CD4-positive, alpha-beta T cell treated with Interleukin-21 for 1 hour (primary cell): ENCODE data around the gene PSME3.
A peak's percentile ranks its signal among the peaks of the same experiment; 100 is the strongest.

Experiments used
- DNase-seq: peaks from one replicate; pipeline ENCODE4 v3.0.0-alpha.2; 2020

PSME3 gene

GRCh38 chr17:42832934-42833766 lies at the start of gene PSME3:
Gene PSME3, plus strand, starts transcription at chr17:42833397. Its CDS starts 235 bp downstream, at chr17:42833632.
- DNase-seq: peak; percentile 91

GRCh38 chr17:42783791-42784138 lies 49.4 kb upstream of the PSME3 start:
- no peak for DNase-seq

- no peak for DNase-seq
Measured at GRCh38 chr17:42784409-42784808, 48.8 kb upstream of the PSME3 start.

GRCh38 chr17:42784811-42785592 lies 48.2 kb upstream of the PSME3 start:
- DNase-seq: no peak

GRCh38 chr17:42787266-42787665 lies 45.9 kb upstream of the PSME3 start:
- DNase-seq: no peak

GRCh38 chr17:42791948-42792347 lies 41.2 kb upstream of the PSME3 start:
- DNase-seq: no peak

- DNase-seq: no peak
Measured at GRCh38 chr17:42792545-42792944, 40.7 kb upstream of the PSME3 start.

GRCh38 chr17:42795061-42795460 lies 38.1 kb upstream of the PSME3 start:
- no peak for DNase-seq

GRCh38 chr17:42795465-42795864 lies 37.7 kb upstream of the PSME3 start:
- DNase-seq: no peak

- DNase-seq: no peak
Measured at GRCh38 chr17:42796066-42796758, 37.0 kb upstream of the PSME3 start.

- no peak for DNase-seq
Measured at GRCh38 chr17:42797067-42798007, 35.9 kb upstream of the PSME3 start.

- DNase-seq: no peak
Measured at GRCh38 chr17:42798011-42798382, 35.2 kb upstream of the PSME3 start.

- peak; percentile 78 for DNase-seq
Measured at GRCh38 chr17:42798383-42799380, 34.5 kb upstream of the PSME3 start, which contains the start of the genes CNTD1 and COA3. Gene CNTD1, plus strand, starts transcription at chr17:42798861. Its CDS starts 207 bp downstream, at chr17:42799068. Gene COA3, minus strand, starts transcription at chr17:42798704. Its CDS starts 23 bp downstream, at chr17:42798681.

- no peak for DNase-seq
Measured at GRCh38 chr17:42803074-42803883, 29.9 kb upstream of the PSME3 start.

- DNase-seq: no peak
Measured at GRCh38 chr17:42804918-42805367, 28.3 kb upstream of the PSME3 start.

- no peak for DNase-seq
Measured at GRCh38 chr17:42806249-42806648, 26.9 kb upstream of the PSME3 start.

GRCh38 chr17:42809250-42809649 lies 23.9 kb upstream of the PSME3 start:
- DNase-seq: no peak

GRCh38 chr17:42814633-42815399 lies 18.4 kb upstream of the PSME3 start:
- no peak for DNase-seq

GRCh38 chr17:42817866-42818265 lies 15.3 kb upstream of the PSME3 start:
- no peak for DNase-seq
